ENCODE measurements around the gene APPL1.
"Not testable (repeated sequence)": the region's sequence is repeated elsewhere in the genome, so short reads cannot be mapped to it uniquely, and the experiment has no call there.

The APPL1 gene

GRCh38 chr3:57303520-57303919, 76.0 kb downstream of the APPL1 start:
- H4K12ac ChIP-seq (ENCODE audit: low read depth, low read length); H3K4me3 ChIP-seq (ENCODE audit: low read depth, low read length); H3K23ac ChIP-seq (ENCODE audit: low read length); H4K91ac ChIP-seq (ENCODE audit: low read depth, low read length); H3K27ac ChIP-seq (ENCODE audit: low read depth, low read length); H4K8ac ChIP-seq (ENCODE audit: low read depth, low read length); H3K27me3 ChIP-seq (ENCODE audit: insufficient read depth, low read length); H3K18ac ChIP-seq (ENCODE audit: low read length); H3K79me1 ChIP-seq (ENCODE audit: low read length); H2BK5ac ChIP-seq (ENCODE audit: low read depth, low read length, poor library complexity); H3K4me2 ChIP-seq (ENCODE audit: low read length); H3K79me2 ChIP-seq (ENCODE audit: control insufficient read depth, insufficient read depth, low read length, poor library complexity); H3K4ac ChIP-seq (ENCODE audit: low read depth, low read length); DNase-seq; H2AFZ ChIP-seq (ENCODE audit: insufficient read depth, low read length, poor library complexity); H3K9me3 ChIP-seq (ENCODE audit: insufficient read depth, low read depth, low read length); H3K9ac ChIP-seq (ENCODE audit: low read length); H2BK120ac ChIP-seq (ENCODE audit: insufficient read depth, low read length, poor library complexity); H2AK5ac ChIP-seq (ENCODE audit: low read length); H2BK12ac ChIP-seq (ENCODE audit: low read length); H3K14ac ChIP-seq (ENCODE audit: low read length); H3K4me1 ChIP-seq (ENCODE audit: control insufficient read depth in 1 of 2, insufficient read depth in 2 of 2, low read length in 2 of 2); H3K36me3 ChIP-seq (ENCODE audit: control insufficient read depth in 1 of 2, insufficient read depth in 2 of 2, low read length in 2 of 2): not testable (repeated sequence)
- WGBS (ENCODE audit: extremely low coverage, insufficient coverage, insufficient read length), result no CpG with 5 or more reads among the region's 7 CpGs

GRCh38 chr3:57309769-57310360, 82.3 kb downstream of the APPL1 start:
- no peaks in the 10 kb centered on the region for H3K79me1 ChIP-seq (ENCODE audit: low read length)
- H3K9ac ChIP-seq (ENCODE audit: low read length), result no peak overlapping the region
- no peak overlapping the region for H2BK120ac ChIP-seq (ENCODE audit: insufficient read depth, low read length, poor library complexity)
- no peak overlapping the region for H3K4ac ChIP-seq (ENCODE audit: low read depth, low read length)
- H3K27ac ChIP-seq (ENCODE audit: low read depth, low read length), result no peak overlapping the region
- no CpG with 5 or more reads among the region's 3 CpGs for WGBS (ENCODE audit: extremely low coverage, insufficient coverage, insufficient read length)
- H2AK5ac ChIP-seq (ENCODE audit: low read length), result no peak overlapping the region
- H3K14ac ChIP-seq (ENCODE audit: low read length), result no peak overlapping the region
- no peaks in the 10 kb centered on the region for H3K9me3 ChIP-seq (ENCODE audit: insufficient read depth, low read depth, low read length)
- H2BK5ac ChIP-seq (ENCODE audit: low read depth, low read length, poor library complexity), result no peak overlapping the region
- H3K79me2 ChIP-seq (ENCODE audit: control insufficient read depth, insufficient read depth, low read length, poor library complexity), result no peaks in the 10 kb centered on the region
- no peak overlapping the region for H3K18ac ChIP-seq (ENCODE audit: low read length)
- no peak overlapping the region for H2BK12ac ChIP-seq (ENCODE audit: low read length)
- no peak overlapping the region for H4K12ac ChIP-seq (ENCODE audit: low read depth, low read length)
- H3K4me3 ChIP-seq (ENCODE audit: low read depth, low read length), result no peak overlapping the region
- H4K8ac ChIP-seq (ENCODE audit: low read depth, low read length), result no peak overlapping the region
- H3K36me3 ChIP-seq (ENCODE audit: control insufficient read depth in 1 of 2, insufficient read depth in 2 of 2, low read length in 2 of 2), result no peaks in the 10 kb centered on the region
- DNase-seq, result no peak
- no peak overlapping the region for H3K23ac ChIP-seq (ENCODE audit: low read length)
- H3K27me3 ChIP-seq (ENCODE audit: insufficient read depth, low read length), result no peaks in the 10 kb centered on the region
- no peaks in the 10 kb centered on the region for H3K4me1 ChIP-seq (ENCODE audit: control insufficient read depth in 1 of 2, insufficient read depth in 2 of 2, low read length in 2 of 2)
- H3K4me2 ChIP-seq (ENCODE audit: low read length), result no peak overlapping the region
- no peak overlapping the region for H4K91ac ChIP-seq (ENCODE audit: low read depth, low read length)
- no peak overlapping the region for H2AFZ ChIP-seq (ENCODE audit: insufficient read depth, low read length, poor library complexity)

GRCh38 chr3:57314204-57314603, 86.7 kb downstream of the APPL1 start:
- no peak overlapping the region for H2BK5ac ChIP-seq (ENCODE audit: low read depth, low read length, poor library complexity)
- H3K27me3 ChIP-seq (ENCODE audit: insufficient read depth, low read length), result no peaks in the 10 kb centered on the region
- H3K4me1 ChIP-seq (ENCODE audit: control insufficient read depth in 1 of 2, insufficient read depth in 2 of 2, low read length in 2 of 2), result no peaks in the 10 kb centered on the region
- no peak overlapping the region for H3K23ac ChIP-seq (ENCODE audit: low read length)
- no peak overlapping the region for H2BK12ac ChIP-seq (ENCODE audit: low read length)
- DNase-seq, result no peak
- no peak overlapping the region for H4K12ac ChIP-seq (ENCODE audit: low read depth, low read length)
- no peak overlapping the region for H3K4me3 ChIP-seq (ENCODE audit: low read depth, low read length)
- no peak overlapping the region for H3K18ac ChIP-seq (ENCODE audit: low read length)
- no peaks in the 10 kb centered on the region for H3K36me3 ChIP-seq (ENCODE audit: control insufficient read depth in 1 of 2, insufficient read depth in 2 of 2, low read length in 2 of 2)
- no peak overlapping the region for H4K91ac ChIP-seq (ENCODE audit: low read depth, low read length)
- no peaks in the 10 kb centered on the region for H3K9me3 ChIP-seq (ENCODE audit: insufficient read depth, low read depth, low read length)
- no peak overlapping the region for H3K9ac ChIP-seq (ENCODE audit: low read length)
- H3K4ac ChIP-seq (ENCODE audit: low read depth, low read length), result no peak overlapping the region
- H2AK5ac ChIP-seq (ENCODE audit: low read length), result no peak overlapping the region
- H3K4me2 ChIP-seq (ENCODE audit: low read length), result no peak overlapping the region
- no peak overlapping the region for H2AFZ ChIP-seq (ENCODE audit: insufficient read depth, low read length, poor library complexity)
- WGBS (ENCODE audit: extremely low coverage, insufficient coverage, insufficient read length), result no CpG with 5 or more reads among the region's 3 CpGs
- no peak overlapping the region for H4K8ac ChIP-seq (ENCODE audit: low read depth, low read length)
- no peak overlapping the region for H3K14ac ChIP-seq (ENCODE audit: low read length)
- no peaks in the 10 kb centered on the region for H3K79me2 ChIP-seq (ENCODE audit: control insufficient read depth, insufficient read depth, low read length, poor library complexity)
- H3K27ac ChIP-seq (ENCODE audit: low read depth, low read length), result no peak overlapping the region
- no peak overlapping the region for H2BK120ac ChIP-seq (ENCODE audit: insufficient read depth, low read length, poor library complexity)
- no peaks in the 10 kb centered on the region for H3K79me1 ChIP-seq (ENCODE audit: low read length)

Data from trophoblast cell (in vitro differentiated cells and primary cell).